ENCODE results near the gene SETD1B.
"Not testable (repeated sequence)": the region's sequence is repeated elsewhere in the genome, so short reads cannot be mapped to it uniquely, and the experiment has no call there.

- not testable (repeated sequence) for TF ChIP-seq CTCF (IDR thresholded peaks at IDR 0.05; ENCODE audit: low read depth, low read length); EZH2phosphoT487 (IDR thresholded peaks at IDR 0.05; ENCODE audit: low read depth)
These were observed 45.3 kb upstream of the SETD1B start for GRCh38 chr12:121758536-121758935.

All from OCI-LY3 (cell line).